HEK293 (cell line): ENCODE data around the gene TMEM45A.

Source experiments
- CTCF ChIA-PET: fragments of 350-600 bp; formaldehyde crosslinking; extraction: SDS; loops from one replicate; lab custom pipeline; 2021; ENCODE audit warnings: antibody characterized with exemption; lab: Yijun Ruan, JAX
- POLR2A ChIA-PET: fragments of 300-600 bp; formaldehyde crosslinking; extraction: SDS; loops from one replicate; lab custom pipeline; 2020; ENCODE audit warnings: antibody characterized with exemption, inconsistent platforms; lab: Yijun Ruan, JAX
- H3K27ac ChIP-seq: fragments of 200-500 bp; sonication (Bioruptor generic); 2 replicates; pipeline ENCODE4 v1.5.1; 2014; ENCODE audit warnings: low read depth, low read length, control low read depth, inconsistent platforms; ENCODE audit errors: extremely low read depth
- H3K36me3 ChIP-seq, 2 experiments: fragments of 200-500 bp in 1 of 2; sonication (Bioruptor generic) in 1 of 2; 1 replicate in 1 of 2; 2 replicates in 1 of 2; pipeline ENCODE4 v1.5.1; 2014 to 2017; ENCODE audit warnings: inconsistent platforms in 2 of 2, low read length in 2 of 2; ENCODE audit not compliant: control insufficient read depth in 2 of 2, insufficient read depth in 1 of 2
- H3K4me1 ChIP-seq: fragments of 200-500 bp; sonication (Bioruptor generic); 2 replicates; pipeline ENCODE4 v1.5.1; 2014; ENCODE audit warnings: mild to moderate bottlenecking, low read length, inconsistent platforms; ENCODE audit not compliant: control insufficient read depth, insufficient read depth
- H3K4me3 ChIP-seq: 2 replicates; pipeline ENCODE4 v1.5.1; 2011; ENCODE audit warnings: low read depth, mild to moderate bottlenecking, control low read depth, low read length, moderate library complexity
- H3K9me3 ChIP-seq: fragments of 200-500 bp; sonication (Bioruptor generic); 2 replicates; pipeline ENCODE4 v1.5.1; 2014; ENCODE audit warnings: low read depth, low read length, inconsistent platforms; ENCODE audit not compliant: control insufficient read depth, insufficient read depth
- GFI1B ChIP-seq: fragments of 450-650 bp; formaldehyde crosslinking; IDR thresholded peaks from 2 replicates; pipeline ENCODE4 v1.5.1; 2016; ENCODE audit warnings: missing biosample characterization, missing genetic modification characterization
- PBX3 ChIP-seq: sonication (generic); formaldehyde crosslinking; IDR thresholded peaks from 2 replicates; pipeline ENCODE4 v1.8.1; 2022; ENCODE audit warnings: mild to moderate bottlenecking, moderate library complexity, missing genetic modification reagents
- PRDM6 ChIP-seq: fragments of 450-650 bp; formaldehyde crosslinking; IDR thresholded peaks from 2 replicates; pipeline ENCODE4 v1.5.1; 2017; ENCODE audit warnings: missing biosample characterization, missing genetic modification characterization
- SP7 ChIP-seq: fragments of 450-650 bp; formaldehyde crosslinking; IDR thresholded peaks from 2 replicates; pipeline ENCODE4 v1.5.1; 2016; ENCODE audit warnings: missing biosample characterization, missing genetic modification characterization
- ZNF10 ChIP-seq: fragments of 450-650 bp; formaldehyde crosslinking; IDR thresholded peaks from 2 replicates; pipeline ENCODE4 v1.5.1; 2017; ENCODE audit warnings: missing biosample characterization, missing genetic modification characterization
- ZNF148 ChIP-seq: fragments of 450-650 bp; formaldehyde crosslinking; IDR thresholded peaks from 2 replicates; pipeline ENCODE4 v1.5.0; 2017; ENCODE audit warnings: missing biosample characterization, missing genetic modification characterization, borderline replicate concordance
- ZNF16 ChIP-seq: fragments of 450-650 bp; formaldehyde crosslinking; IDR thresholded peaks from 2 replicates; pipeline ENCODE4 v1.5.1; 2016; ENCODE audit warnings: low read depth, missing biosample characterization, missing genetic modification characterization
- ZNF202 ChIP-seq: fragments of 450-650 bp; formaldehyde crosslinking; IDR thresholded peaks from 2 replicates; pipeline ENCODE4 v1.5.1; 2016; ENCODE audit warnings: missing biosample characterization, missing genetic modification characterization, borderline replicate concordance
- ZNF214 ChIP-seq: fragments of 450-650 bp; formaldehyde crosslinking; IDR thresholded peaks from 2 replicates; pipeline ENCODE4 v1.5.1; 2017; ENCODE audit warnings: missing biosample characterization, mild to moderate bottlenecking, missing genetic modification characterization, borderline replicate concordance
- ZNF426 ChIP-seq: fragments of 450-650 bp; formaldehyde crosslinking; IDR thresholded peaks from 2 replicates; pipeline ENCODE4 v1.5.1; 2017; ENCODE audit warnings: missing biosample characterization, missing genetic modification characterization, mild to moderate bottlenecking, inconsistent platforms, moderate library complexity
- ZNF571 ChIP-seq: fragments of 450-650 bp; formaldehyde crosslinking; IDR thresholded peaks from 2 replicates; pipeline ENCODE4 v1.5.0; 2017; ENCODE audit warnings: missing biosample characterization, missing genetic modification characterization
- ZSCAN18 ChIP-seq: fragments of 450-650 bp; formaldehyde crosslinking; IDR thresholded peaks from 2 replicates; pipeline ENCODE4 v1.5.1; 2016; ENCODE audit warnings: missing biosample characterization, missing genetic modification characterization

Gene TMEM45A

GRCh38 chr3:100454677-100455076 lies 37.7 kb upstream of the TMEM45A start:
- CTCF ChIA-PET = interaction anchor here (1.5 kb wide), 1 partner anchor 135 kb away, joined by 3 read pairs; no protein-coding TSS in a partner anchor
- Histone ChIP-seq H3K4me3 (no peak overlapping the region), H3K9me3 (no peaks in the 10 kb centered on the region)

GRCh38 chr3:100455841-100456550 lies 36.4 kb upstream of the TMEM45A start:
- ChIA-PET CTCF (interaction anchor here (0.6 to 2.3 kb wide), 3 partner anchors 11 to 139 kb away, joined by 3 to 8 read pairs (median 3); no protein-coding TSS in a partner anchor), POLR2A (no interaction called here)

More at GRCh38 chr3:100454677-100455076, 37.7 kb upstream of the TMEM45A start:
- POLR2A ChIA-PET = no interaction called here
- Histone ChIP-seq H3K4me1 (no peaks in the 10 kb centered on the region), H3K27ac (no peak overlapping the region), H3K36me3 (no peaks in the 10 kb centered on the region)
- TF ChIP-seq ZNF10 (tag by site-specific recombination) (peak; percentile 91), ZNF148 (tag by site-specific recombination) (no peak)

More at GRCh38 chr3:100455841-100456550, 36.4 kb upstream of the TMEM45A start:
- Histone ChIP-seq H3K36me3 (no peaks in the 10 kb centered on the region), H3K9me3 (no peaks in the 10 kb centered on the region), H3K4me1 (no peaks in the 10 kb centered on the region), H3K4me3 (no peak overlapping the region), H3K27ac (no peak overlapping the region)
- TF ChIP-seq SP7 (peak; percentile 88), ZSCAN18 (tag by site-specific recombination) (no peak), ZNF202 (no peak), ZNF214 (tag by site-specific recombination) (no peak), ZNF426 (tag by site-specific recombination) (no peak), ZNF571 (tag by site-specific recombination) (no peak), PBX3 (CRISPR knock-in tag) (no peak), PRDM6 (tag by site-specific recombination) (0 out of 2 replicates have a peak, but pooled peaks have one; percentile 32), GFI1B (tag by site-specific recombination) (no peak), ZNF16 (tag by site-specific recombination) (no peak)
- TF ChIP-seq, all 188 proteins: peak for 2
